Measurements from ENCODE around the gene RFLNA.
"Not testable (repeated sequence)": the region's sequence is repeated elsewhere in the genome, so short reads cannot be mapped to it uniquely, and the experiment has no call there.

Gene RFLNA

GRCh38 chr12:124321556-124322270 is 26.8 kb downstream of the RFLNA start:
- no peak for DNase-seq

GRCh38 chr12:124322271-124322998 is 27.5 kb downstream of the RFLNA start:
- no peak for DNase-seq

- DNase-seq, result not testable (repeated sequence)
These were observed 28.1 kb downstream of the RFLNA start for GRCh38 chr12:124322999-124323328.

- peak; percentile 29 for DNase-seq
These were observed 29.1 kb downstream of the RFLNA start for GRCh38 chr12:124323771-124324530.

- DNase-seq, result no peak
These were observed 30.2 kb downstream of the RFLNA start for GRCh38 chr12:124324803-124325705.

GRCh38 chr12:124326104-124326503 is 31.2 kb downstream of the RFLNA start:
- no peak for DNase-seq

GRCh38 chr12:124326871-124327270 is 32.0 kb downstream of the RFLNA start:
- no peak for DNase-seq

- DNase-seq, result no peak
These were observed 32.6 kb downstream of the RFLNA start for GRCh38 chr12:124327362-124328043.

GRCh38 chr12:124328116-124328515 is 33.2 kb downstream of the RFLNA start:
- no peak for DNase-seq

- no peak for DNase-seq
These were observed 33.7 kb downstream of the RFLNA start for GRCh38 chr12:124328636-124329035.

- no peak for DNase-seq
These were observed 37.3 kb downstream of the RFLNA start for GRCh38 chr12:124332058-124332672.

GRCh38 chr12:124332900-124333299 is 38.0 kb downstream of the RFLNA start:
- DNase-seq, result no peak

- DNase-seq, result no peak
These were observed 38.8 kb downstream of the RFLNA start for GRCh38 chr12:124333724-124334123.

GRCh38 chr12:124334266-124334665 is 39.4 kb downstream of the RFLNA start:
- DNase-seq, result no peak

GRCh38 chr12:124334976-124335375 is 40.1 kb downstream of the RFLNA start:
- DNase-seq, result no peak

- DNase-seq, result no peak
These were observed 40.7 kb downstream of the RFLNA start for GRCh38 chr12:124335426-124336183.

GRCh38 chr12:124336184-124336437 is 41.2 kb downstream of the RFLNA start:
- no peak for DNase-seq

GRCh38 chr12:124336742-124337520 is 42.0 kb downstream of the RFLNA start:
- DNase-seq, result no peak

GRCh38 chr12:124337622-124338021 is 42.7 kb downstream of the RFLNA start:
- DNase-seq, result no peak

GRCh38 chr12:124338448-124338847 is 43.6 kb downstream of the RFLNA start:
- no peak for DNase-seq
